NCI-H2107 (cell line): ENCODE data around the gene KPNA5.
"Not testable (repeated sequence)": the region's sequence is repeated elsewhere in the genome, so short reads cannot be mapped to it uniquely, and the experiment has no call there.

Experiments used
- DNase-seq: peaks from one replicate; lab custom pipeline; 2025; lab: John Stamatoyannopoulos, UW

Gene KPNA5

GRCh38 chr6:116703888-116704287 lies 22.9 kb downstream of the KPNA5 start:
- not testable (repeated sequence) for DNase-seq

- no peak for DNase-seq
Observed at GRCh38 chr6:116705917-116706316, 24.9 kb downstream of the KPNA5 start.

- DNase-seq: no peak
Observed at GRCh38 chr6:116714296-116714695, 33.3 kb downstream of the KPNA5 start.

GRCh38 chr6:116714761-116715160 lies 33.8 kb downstream of the KPNA5 start:
- DNase-seq: no peak

GRCh38 chr6:116726947-116727346 lies 45.9 kb downstream of the KPNA5 start:
- DNase-seq: no peak

- DNase-seq: no peak
Observed at GRCh38 chr6:116730513-116730912, 49.5 kb downstream of the KPNA5 start.

GRCh38 chr6:116737004-116737403 lies 56.0 kb downstream of the KPNA5 start:
- no peak for DNase-seq

GRCh38 chr6:116740486-116740885 lies 59.5 kb downstream of the KPNA5 start:
- not testable (repeated sequence) for DNase-seq

- DNase-seq: no peak
Observed at GRCh38 chr6:116741571-116741970, 60.6 kb downstream of the KPNA5 start.

GRCh38 chr6:116745176-116745575 lies 64.2 kb downstream of the KPNA5 start:
- DNase-seq: no peak

- DNase-seq: no peak
Observed at GRCh38 chr6:116761779-116762178, 80.8 kb downstream of the KPNA5 start.

GRCh38 chr6:116762235-116762634 lies 81.2 kb downstream of the KPNA5 start:
- DNase-seq: no peak

- no peak for DNase-seq
Observed at GRCh38 chr6:116763048-116763447, 82.0 kb downstream of the KPNA5 start.

GRCh38 chr6:116763906-116764628 lies 83.1 kb downstream of the KPNA5 start:
- DNase-seq: no peak

GRCh38 chr6:116764629-116764960 lies 83.6 kb downstream of the KPNA5 start:
- DNase-seq: no peak

GRCh38 chr6:116764961-116765841 lies 84.2 kb downstream of the KPNA5 start, which contains the start of gene FAM162B:
TSS of gene FAM162B (minus strand) at chr6:116765719. CDS start at chr6:116765576, 143 bp downstream.
- DNase-seq: no peak

GRCh38 chr6:116766506-116767176 lies 85.6 kb downstream of the KPNA5 start:
- no peak for DNase-seq

- no peak for DNase-seq
Observed at GRCh38 chr6:116767715-116768114, 86.7 kb downstream of the KPNA5 start.

GRCh38 chr6:116772450-116772849 lies 91.4 kb downstream of the KPNA5 start:
- no peak for DNase-seq

- DNase-seq: no peak
Observed at GRCh38 chr6:116773886-116774285, 92.9 kb downstream of the KPNA5 start.

GRCh38 chr6:116779573-116780164 lies 98.7 kb downstream of the KPNA5 start:
- no peak for DNase-seq

GRCh38 chr6:116783852-116784251 lies 102.8 kb downstream of the KPNA5 start:
- no peak for DNase-seq
